IPS DF 6.9 (cell line): ENCODE results near the gene STAT6.

Source experiments
- DNase-seq: peaks from one replicate; pipeline ENCODE4 v3.0.0-alpha.2; 2013; ENCODE audit warnings: low read depth, low spot score
- H3K27ac ChIP-seq: one replicate; pipeline ENCODE4 v1.5.1; 2013; ENCODE audit warnings: low read length, control low read depth
- H3K27me3 ChIP-seq: 2 replicates; pipeline ENCODE4 v1.6.1; 2013; ENCODE audit warnings: mild to moderate bottlenecking, low read length; ENCODE audit not compliant: control insufficient read depth, insufficient read depth
- H3K36me3 ChIP-seq: 2 replicates; pipeline ENCODE4 v1.6.1; 2013; ENCODE audit warnings: low read length; ENCODE audit not compliant: control insufficient read depth, insufficient read depth
- H3K4me1 ChIP-seq: 2 replicates; pipeline ENCODE4 v1.6.1; 2013; ENCODE audit warnings: low read length; ENCODE audit not compliant: control insufficient read depth, insufficient read depth
- H3K4me3 ChIP-seq: 2 replicates; pipeline ENCODE4 v1.5.1; 2013; ENCODE audit warnings: mild to moderate bottlenecking, low read length
- H3K9me3 ChIP-seq: 2 replicates; pipeline ENCODE4 v1.6.1; 2013; ENCODE audit warnings: low read length, inconsistent platforms; ENCODE audit not compliant: control insufficient read depth, insufficient read depth
- WGBS: extraction: QIAGEN DNeasy Blood & Tissue Kit; methylation state at CpG from one replicate; pipeline ENCODE4 v1.1.7; 2013; ENCODE audit warnings: mixed read lengths, missing lambda C conversion rate; ENCODE audit not compliant: insufficient read length, insufficient coverage; 5-methylcytosine and 5-hydroxymethylcytosine counted together

Gene STAT6

GRCh38 chr12:57109207-57110103 lies 1.7 kb downstream of the STAT6 start:
- Histone ChIP-seq H3K9me3 (no peaks in the 10 kb centered on the region), H3K36me3 (peaks cover 2% of the 10 kb centered on the region; the same call in 1 of the 2 replicates), H3K4me3 (no peak overlapping the region), H3K27ac (no peak overlapping the region), H3K27me3 (no peaks in the 10 kb centered on the region), H3K4me1 (peaks cover 2% of the 10 kb centered on the region; the same call in 1 of the 2 replicates)
- WGBS: no CpG with 5 or more reads among the region's 7 CpGs
- DNase-seq: no peak

GRCh38 chr12:57107456-57108155 lies 3.6 kb downstream of the STAT6 start:
- Histone ChIP-seq H3K9me3 (no peaks in the 10 kb centered on the region), H3K36me3 (peaks cover 2% of the 10 kb centered on the region; the same call in 1 of the 2 replicates), H3K27me3 (no peaks in the 10 kb centered on the region), H3K4me3 (no peak overlapping the region), H3K4me1 (peaks cover 2% of the 10 kb centered on the region; the same call in 1 of the 2 replicates), H3K27ac (no peak overlapping the region)
- WGBS: no CpG with 5 or more reads among the region's 7 CpGs
- no peak for DNase-seq

GRCh38 chr12:57106021-57106708 lies 5.0 kb downstream of the STAT6 start:
- no peaks in the 10 kb centered on the region for H3K27me3 ChIP-seq
- no peak overlapping the region for H3K4me3 ChIP-seq
- H3K4me1 ChIP-seq: no peaks in the 10 kb centered on the region; the same call in 1 of the 2 replicates
- WGBS: no CpG with 5 or more reads among the region's 9 CpGs
- H3K9me3 ChIP-seq: no peaks in the 10 kb centered on the region
- H3K27ac ChIP-seq: no peak overlapping the region
- no peak for DNase-seq
- peaks cover 2% of the 10 kb centered on the region; the same call in 1 of the 2 replicates for H3K36me3 ChIP-seq

- H3K36me3 ChIP-seq: peaks cover 2% of the 10 kb centered on the region; the same call in 1 of the 2 replicates
- no peaks in the 10 kb centered on the region for H3K9me3 ChIP-seq
- no CpG with 5 or more reads among the region's 14 CpGs for WGBS
Observed at GRCh38 chr12:57105011-57105753, 6.0 kb downstream of the STAT6 start.

GRCh38 chr12:57104292-57104910 lies 6.8 kb downstream of the STAT6 start:
- WGBS: no CpG with 5 or more reads among the region's 12 CpGs
- Histone ChIP-seq H3K9me3 (no peaks in the 10 kb centered on the region), H3K27ac (no peak overlapping the region), H3K4me1 (no peaks in the 10 kb centered on the region), H3K4me3 (no peak overlapping the region), H3K27me3 (no peaks in the 10 kb centered on the region), H3K36me3 (peaks cover 2% of the 10 kb centered on the region; the same call in 1 of the 2 replicates)
- DNase-seq: no peak

More at GRCh38 chr12:57105011-57105753, 6.0 kb downstream of the STAT6 start:
- Histone ChIP-seq H3K27ac (no peak overlapping the region), H3K4me3 (no peak overlapping the region), H3K27me3 (no peaks in the 10 kb centered on the region), H3K4me1 (no peaks in the 10 kb centered on the region)
- no peak for DNase-seq

GRCh38 chr12:57103856-57104255 lies 7.3 kb downstream of the STAT6 start:
- no CpG with 5 or more reads among the region's 7 CpGs for WGBS
- Histone ChIP-seq H3K27me3 (no peaks in the 10 kb centered on the region), H3K9me3 (no peaks in the 10 kb centered on the region), H3K4me3 (no peak overlapping the region), H3K27ac (no peak overlapping the region), H3K4me1 (no peaks in the 10 kb centered on the region), H3K36me3 (peaks cover 2% of the 10 kb centered on the region; the same call in 1 of the 2 replicates)
- no peak for DNase-seq

GRCh38 chr12:57101892-57102695 lies 9.1 kb downstream of the STAT6 start:
- DNase-seq: no peak
- peaks cover 2% of the 10 kb centered on the region; the same call in 1 of the 2 replicates for H3K36me3 ChIP-seq
- no CpG with 5 or more reads among the region's 15 CpGs for WGBS

GRCh38 chr12:57099766-57100165 lies 11.4 kb downstream of the STAT6 start:
- no peak overlapping the region for H3K27ac ChIP-seq
- H3K4me1 ChIP-seq: no peaks in the 10 kb centered on the region
- DNase-seq: no peak
- no peaks in the 10 kb centered on the region for H3K9me3 ChIP-seq
- H3K27me3 ChIP-seq: no peaks in the 10 kb centered on the region
- 0 out of 2 replicates have a peak, but pooled peaks cover 3% of the 10 kb centered on the region for H3K36me3 ChIP-seq
- no peak overlapping the region for H3K4me3 ChIP-seq
- no CpG with 5 or more reads among the region's 12 CpGs for WGBS

More at GRCh38 chr12:57101892-57102695, 9.1 kb downstream of the STAT6 start:
- Histone ChIP-seq H3K27ac (no peak overlapping the region), H3K4me3 (no peak overlapping the region), H3K9me3 (no peaks in the 10 kb centered on the region), H3K27me3 (no peaks in the 10 kb centered on the region), H3K4me1 (no peaks in the 10 kb centered on the region)
